ENCODE data around the gene MET. TPM values are rescaled to one million over a fixed set of nuclear protein-coding genes. Genes with fewer than 3 reads are reported as not detected.

MET gene
- total RNA-seq, 1 experiment from 2014 or later, result 200 TPM

GRCh38 chr7:116661865-116662264 lies 10.1 kb upstream of the MET start:
- Histone ChIP-seq H3K27me3 (ENCODE audit: insufficient read depth, low read length) (no peaks in the 10 kb centered on the region), H3K79me2 (ENCODE audit: insufficient read depth, low read length) (no peaks in the 10 kb centered on the region), H3K9me2 (ENCODE audit: insufficient read depth) (no peaks in the 10 kb centered on the region), H3K9ac (ENCODE audit: low read length) (no peak overlapping the region), H3K4me2 (ENCODE audit: low read length) (no peak overlapping the region), H3K4me1 (ENCODE audit: control insufficient read depth in 1 of 2, insufficient read depth in 2 of 2, low read length in 2 of 2) (no peaks in the 10 kb centered on the region), H4K20me1 (ENCODE audit: insufficient read depth) (no peaks in the 10 kb centered on the region), H3K36me3 (ENCODE audit: control insufficient read depth in 1 of 2, insufficient read depth in 2 of 2, low read length in 2 of 2) (no peaks in the 10 kb centered on the region), H3K9me3 (ENCODE audit: control insufficient read depth in 1 of 2, insufficient read depth in 1 of 2, low read depth in 1 of 2, low read length in 2 of 2) (no peaks in the 10 kb centered on the region), H2AFZ (ENCODE audit: low read depth, low read length, poor library complexity, severe bottlenecking) (no peak overlapping the region), H3K4me3 (replicated peaks in 1 of 2; ENCODE audit: low read depth in 1 of 2, low read length in 2 of 2) (no peak overlapping the region), H3K27ac (ENCODE audit: low read depth, low read length) (no peak overlapping the region)
- BruUV-seq (replicated peaks), result no TSS peak
- ChIA-PET RAD21 (ENCODE audit: low non-redundant PET in 1 of 2, low total read pairs in 2 of 2, uncharacterized antibody in 2 of 2, unreplicated experiment in 2 of 2) (no interaction called here), POLR2A (interaction anchor here (1.2 kb wide), 1 partner anchor 31 kb away, joined by 3 read pairs; no protein-coding TSS in a partner anchor), CTCF (no interaction called here)
- DNase-seq (ENCODE audit: low read depth, low spot score), result no peak
- no peak for ATAC-seq
- TF ChIP-seq RAD21 (IDR thresholded peaks at IDR 0.05; ENCODE audit: low read depth), result no peak
- no peak for TF ChIP-seq ELF1 (IDR thresholded peaks at IDR 0.05; ENCODE audit: borderline replicate concordance, low read depth)
- no peak for TF ChIP-seq ATF3 (IDR thresholded peaks at IDR 0.05)
- TF ChIP-seq EZH2phosphoT487 (IDR thresholded peaks at IDR 0.05; ENCODE audit: borderline replicate concordance), result no peak
- TF ChIP-seq ZFX (IDR thresholded peaks at IDR 0.05), result no peak
- TF ChIP-seq SRF (IDR thresholded peaks at IDR 0.05; ENCODE audit: low read depth), result no peak
- intact Hi-C loops (cut with micrococcal nuclease), result no loop called here

- POLR2A ChIA-PET, result no interaction called here
Observed at GRCh38 chr7:116663744-116664143, 8.3 kb upstream of the MET start.

More at GRCh38 chr7:116663744-116664143, 8.3 kb upstream of the MET start:
- Histone ChIP-seq H3K27ac (ENCODE audit: low read depth, low read length) (no peak overlapping the region), H3K79me2 (ENCODE audit: insufficient read depth, low read length) (no peaks in the 10 kb centered on the region), H3K4me3 (replicated peaks in 1 of 2; ENCODE audit: low read depth in 1 of 2, low read length in 2 of 2) (no peak overlapping the region), H3K9me3 (ENCODE audit: control insufficient read depth in 1 of 2, insufficient read depth in 1 of 2, low read depth in 1 of 2, low read length in 2 of 2) (no peaks in the 10 kb centered on the region), H2AFZ (ENCODE audit: low read depth, low read length, poor library complexity, severe bottlenecking) (no peak overlapping the region), H3K4me2 (ENCODE audit: low read length) (no peak overlapping the region), H4K20me1 (ENCODE audit: insufficient read depth) (no peaks in the 10 kb centered on the region), H3K9me2 (ENCODE audit: insufficient read depth) (no peaks in the 10 kb centered on the region), H3K4me1 (ENCODE audit: control insufficient read depth in 1 of 2, insufficient read depth in 2 of 2, low read length in 2 of 2) (no peaks in the 10 kb centered on the region), H3K36me3 (ENCODE audit: control insufficient read depth in 1 of 2, insufficient read depth in 2 of 2, low read length in 2 of 2) (no peaks in the 10 kb centered on the region), H3K27me3 (ENCODE audit: insufficient read depth, low read length) (no peaks in the 10 kb centered on the region), H3K9ac (ENCODE audit: low read length) (no peak overlapping the region)
- RAD21 ChIA-PET (ENCODE audit: low non-redundant PET in 1 of 2, low total read pairs in 2 of 2, uncharacterized antibody in 2 of 2, unreplicated experiment in 2 of 2), result no interaction called here
- DNase-seq (ENCODE audit: low read depth, low spot score), result no peak
- no peak for TF ChIP-seq CTCF (IDR thresholded peaks at IDR 0.05 in 2 of 3, conservative IDR thresholded peaks at IDR 0.05 in 1 of 3; ENCODE audit: borderline replicate concordance in 1 of 3, insufficient read depth in 1 of 3, low read depth in 2 of 3, low read length in 2 of 3)
- TF ChIP-seq ZFX (IDR thresholded peaks at IDR 0.05), result no peak
- TF ChIP-seq TCF7L2 (IDR thresholded peaks at IDR 0.05; ENCODE audit: borderline replicate concordance, extremely low read depth, insufficient read depth, insufficient read length), result no peak
- TF ChIP-seq ZNF274 (IDR thresholded peaks at IDR 0.05; ENCODE audit: low read depth, low read length), result no peak
- no peak for TF ChIP-seq RAD21 (IDR thresholded peaks at IDR 0.05; ENCODE audit: low read depth)
- TF ChIP-seq ATF3 (IDR thresholded peaks at IDR 0.05), result no peak
- TF ChIP-seq YY1 (IDR thresholded peaks at IDR 0.05; ENCODE audit: extremely low read depth, insufficient replicate concordance, low read depth, low read length), result no peak
- no peak for ATAC-seq
- intact Hi-C loops (cut with micrococcal nuclease), result no loop called here
- CTCF ChIA-PET, result no interaction called here
- BruUV-seq (replicated peaks), result no TSS peak

All from HCT116 (cell line).